Measurements from ENCODE around the gene MAG. TPM values are rescaled to one million over a fixed set of nuclear protein-coding genes. Genes with fewer than 3 reads are reported as not detected.

MAG gene
- total and polyA plus RNA-seq, 2 of the 13 experiments (the other 11 are each of a cell fraction or from before 2014, with no cell fraction given), result 0.20 to 1.3 TPM

DNA sequence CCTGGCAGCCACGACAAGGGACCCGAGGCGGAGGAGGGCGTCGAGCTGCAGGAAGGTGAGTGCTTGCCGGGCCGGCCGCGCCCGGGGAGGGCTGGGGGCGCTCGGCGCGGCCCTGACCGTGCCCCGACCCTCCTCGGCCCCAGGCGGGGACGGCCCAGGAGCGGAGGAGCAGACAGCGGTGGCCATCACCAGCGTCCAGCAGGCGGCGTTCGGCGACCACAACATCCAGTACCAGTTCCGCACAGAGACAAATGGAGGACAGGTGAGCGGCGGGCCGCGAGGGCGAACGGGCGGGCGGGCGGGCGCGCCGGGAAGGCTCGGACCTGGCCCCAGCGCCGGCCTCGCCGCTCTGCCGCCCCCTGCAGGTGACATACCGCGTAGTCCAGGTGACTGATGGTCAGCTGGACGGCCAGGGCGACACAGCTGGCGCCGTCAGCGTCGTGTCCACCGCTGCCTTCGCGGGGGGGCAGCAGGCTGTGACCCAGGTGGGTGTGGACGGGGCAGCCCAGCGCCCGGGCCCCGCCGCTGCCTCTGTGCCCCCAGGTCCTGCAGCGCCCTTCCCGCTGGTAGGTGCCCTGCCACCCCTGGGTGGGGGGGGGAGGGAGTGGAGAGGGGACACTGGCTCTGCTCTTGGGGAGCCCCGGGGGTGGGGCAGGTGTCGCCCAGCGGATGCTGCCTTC lies 22.4 kb upstream of the MAG start (continued):
- TF ChIP-seq RXRB (CRISPR knock-in tag; IDR thresholded peaks at IDR 0.05; ENCODE audit: borderline replicate concordance) (no peak), RAD21 (CRISPR knock-in tag; IDR thresholded peaks at IDR 0.05) (peak; percentile 74), TBX2 (CRISPR knock-in tag; IDR thresholded peaks at IDR 0.05; ENCODE audit: borderline replicate concordance) (no peak; the same call in 1 of the 2 replicates), ZSCAN29 (CRISPR knock-in tag; conservative IDR thresholded peaks at IDR 0.05) (0 out of 2 replicates have a peak, but pooled peaks have one; percentile 36), SSRP1 (CRISPR knock-in tag; IDR thresholded peaks at IDR 0.05) (no peak), ZBTB7A (CRISPR knock-in tag; IDR thresholded peaks at IDR 0.05) (peak; percentile 75; the same call in 1 of the 2 replicates), CBX2 (IDR thresholded peaks at IDR 0.05; ENCODE audit: low read depth, low read length) (no peak), CBX2 (CRISPR knock-in tag; IDR thresholded peaks at IDR 0.05; ENCODE audit: low read depth) (no peak), NFKB2 (CRISPR knock-in tag; IDR thresholded peaks at IDR 0.05; ENCODE audit: borderline replicate concordance) (peak; percentile 42; the same call in 1 of the 2 replicates), POLR2AphosphoS5 (IDR thresholded peaks at IDR 0.05; ENCODE audit: low read depth, low read length) (peak; percentile 24; the same call in 1 of the 2 replicates), ZFY (CRISPR knock-in tag; IDR thresholded peaks at IDR 0.05) (peak; percentile 87), BORCS8-MEF2B (CRISPR knock-in tag; IDR thresholded peaks at IDR 0.05) (0 out of 2 replicates have a peak, but pooled peaks have one; percentile 47), KDM5B (CRISPR knock-in tag; IDR thresholded peaks at IDR 0.05; ENCODE audit: borderline replicate concordance) (peak; percentile 63; the same call in 1 of the 2 replicates), ZNF619 (CRISPR knock-in tag; IDR thresholded peaks at IDR 0.05) (0 out of 2 replicates have a peak, but pooled peaks have one; percentile 28), STAG1 (CRISPR knock-in tag; IDR thresholded peaks at IDR 0.05) (peak; percentile 82), CBX5 (CRISPR knock-in tag; IDR thresholded peaks at IDR 0.05; ENCODE audit: borderline replicate concordance) (0 out of 2 replicates have a peak, but pooled peaks have one; percentile 47), RBFOX2 (IDR thresholded peaks at IDR 0.05; ENCODE audit: low read depth, low read length) (peak; percentile 78), HNF4A (CRISPR knock-in tag; IDR thresholded peaks at IDR 0.05) (peak; percentile 23; the same call in 1 of the 2 replicates), EHMT2 (IDR thresholded peaks at IDR 0.05; ENCODE audit: borderline replicate concordance, low read depth, low read length) (no peak), ZNF367 (CRISPR knock-in tag; IDR thresholded peaks at IDR 0.05; ENCODE audit: borderline replicate concordance) (no peak), ZNF33B (CRISPR knock-in tag; IDR thresholded peaks at IDR 0.05) (no peak)
- TF ChIP-seq, protein P1, sequence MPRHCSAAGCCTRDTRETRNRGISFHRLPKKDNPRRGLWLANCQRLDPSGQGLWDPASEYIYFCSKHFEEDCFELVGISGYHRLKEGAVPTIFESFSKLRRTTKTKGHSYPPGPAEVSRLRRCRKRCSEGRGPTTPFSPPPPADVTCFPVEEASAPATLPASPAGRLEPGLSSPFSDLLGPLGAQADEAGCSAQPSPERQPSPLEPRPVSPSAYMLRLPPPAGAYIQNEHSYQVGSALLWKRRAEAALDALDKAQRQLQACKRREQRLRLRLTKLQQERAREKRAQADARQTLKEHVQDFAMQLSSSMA (CRISPR knock-in tag; IDR thresholded peaks at IDR 0.05), result no peak
- TF ChIP-seq, protein P2, sequence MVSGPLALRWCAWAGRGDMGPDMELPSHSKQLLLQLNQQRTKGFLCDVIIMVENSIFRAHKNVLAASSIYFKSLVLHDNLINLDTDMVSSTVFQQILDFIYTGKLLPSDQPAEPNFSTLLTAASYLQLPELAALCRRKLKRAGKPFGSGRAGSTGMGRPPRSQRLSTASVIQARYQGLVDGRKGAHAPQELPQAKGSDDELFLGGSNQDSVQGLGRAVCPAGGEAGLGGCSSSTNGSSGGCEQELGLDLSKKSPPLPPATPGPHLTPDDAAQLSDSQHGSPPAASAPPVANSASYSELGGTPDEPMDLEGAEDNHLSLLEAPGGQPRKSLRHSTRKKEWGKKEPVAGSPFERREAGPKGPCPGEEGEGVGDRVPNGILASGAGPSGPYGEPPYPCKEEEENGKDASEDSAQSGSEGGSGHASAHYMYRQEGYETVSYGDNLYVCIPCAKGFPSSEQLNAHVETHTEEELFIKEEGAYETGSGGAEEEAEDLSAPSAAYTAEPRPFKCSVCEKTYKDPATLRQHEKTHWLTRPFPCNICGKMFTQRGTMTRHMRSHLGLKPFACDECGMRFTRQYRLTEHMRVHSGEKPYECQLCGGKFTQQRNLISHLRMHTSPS (CRISPR knock-in tag; IDR thresholded peaks at IDR 0.05; ENCODE audit: low read depth), result 0 out of 2 replicates have a peak, but pooled peaks have one; percentile 47
- TF ChIP-seq, protein P3, sequence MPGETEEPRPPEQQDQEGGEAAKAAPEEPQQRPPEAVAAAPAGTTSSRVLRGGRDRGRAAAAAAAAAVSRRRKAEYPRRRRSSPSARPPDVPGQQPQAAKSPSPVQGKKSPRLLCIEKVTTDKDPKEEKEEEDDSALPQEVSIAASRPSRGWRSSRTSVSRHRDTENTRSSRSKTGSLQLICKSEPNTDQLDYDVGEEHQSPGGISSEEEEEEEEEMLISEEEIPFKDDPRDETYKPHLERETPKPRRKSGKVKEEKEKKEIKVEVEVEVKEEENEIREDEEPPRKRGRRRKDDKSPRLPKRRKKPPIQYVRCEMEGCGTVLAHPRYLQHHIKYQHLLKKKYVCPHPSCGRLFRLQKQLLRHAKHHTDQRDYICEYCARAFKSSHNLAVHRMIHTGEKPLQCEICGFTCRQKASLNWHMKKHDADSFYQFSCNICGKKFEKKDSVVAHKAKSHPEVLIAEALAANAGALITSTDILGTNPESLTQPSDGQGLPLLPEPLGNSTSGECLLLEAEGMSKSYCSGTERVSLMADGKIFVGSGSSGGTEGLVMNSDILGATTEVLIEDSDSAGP (CRISPR knock-in tag; IDR thresholded peaks at IDR 0.05; ENCODE audit: borderline replicate concordance), result peak; percentile 67
- TF ChIP-seq, protein P4, sequence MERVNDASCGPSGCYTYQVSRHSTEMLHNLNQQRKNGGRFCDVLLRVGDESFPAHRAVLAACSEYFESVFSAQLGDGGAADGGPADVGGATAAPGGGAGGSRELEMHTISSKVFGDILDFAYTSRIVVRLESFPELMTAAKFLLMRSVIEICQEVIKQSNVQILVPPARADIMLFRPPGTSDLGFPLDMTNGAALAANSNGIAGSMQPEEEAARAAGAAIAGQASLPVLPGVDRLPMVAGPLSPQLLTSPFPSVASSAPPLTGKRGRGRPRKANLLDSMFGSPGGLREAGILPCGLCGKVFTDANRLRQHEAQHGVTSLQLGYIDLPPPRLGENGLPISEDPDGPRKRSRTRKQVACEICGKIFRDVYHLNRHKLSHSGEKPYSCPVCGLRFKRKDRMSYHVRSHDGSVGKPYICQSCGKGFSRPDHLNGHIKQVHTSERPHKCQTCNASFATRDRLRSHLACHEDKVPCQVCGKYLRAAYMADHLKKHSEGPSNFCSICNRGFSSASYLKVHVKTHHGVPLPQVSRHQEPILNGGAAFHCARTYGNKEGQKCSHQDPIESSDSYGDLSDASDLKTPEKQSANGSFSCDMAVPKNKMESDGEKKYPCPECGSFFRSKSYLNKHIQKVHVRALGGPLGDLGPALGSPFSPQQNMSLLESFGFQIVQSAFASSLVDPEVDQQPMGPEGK (CRISPR knock-in tag; IDR thresholded peaks at IDR 0.05), result peak; percentile 91
